Peyer's patch (tissue), 4 donors: ENCODE measurements around the gene CAMK2B. TPM values are rescaled to one million over a fixed set of nuclear protein-coding genes. Genes with fewer than 3 reads are reported as not detected.

Experiments used
- DNase-seq, 3 donors: peaks; one replicate each; pipeline ENCODE4 v3.0.0-alpha.2; 2017 to 2019
- H3K27ac ChIP-seq, 4 donors: fragments of 200-600 bp; sonication (generic); one replicate each; pipeline ENCODE4 v1.5.1; 2016 to 2019
- H3K27me3 ChIP-seq, 2 donors: fragments of 200-600 bp; sonication (generic); one replicate each; pipeline ENCODE4 v1.5.1; 2019
- H3K36me3 ChIP-seq, 3 donors: fragments of 200-600 bp; sonication (generic); one replicate each; pipeline ENCODE4 v1.5.1; 2016 to 2019
- H3K4me1 ChIP-seq, 4 donors: fragments of 200-600 bp; sonication (generic); one replicate each; pipeline ENCODE4 v1.5.1; 2016 to 2019
- H3K4me3 ChIP-seq, 4 donors: fragments of 200-600 bp; sonication (generic); 1 replicate in 3 of 4; 2 replicates in 1 of 4; pipeline ENCODE4 v1.5.1; 2016 to 2019; ENCODE audit warnings: mild to moderate bottlenecking in 1 of 4
- H3K9me3 ChIP-seq, 4 donors: fragments of 200-600 bp; sonication (generic); one replicate each; pipeline ENCODE4 v1.5.1; 2016 to 2019; ENCODE audit warnings: mild to moderate bottlenecking in 1 of 4
- CTCF ChIP-seq, 6 experiments: fragments of 450-650 bp in 4 of 6; fragments of 200-600 bp in 2 of 6; sonication (generic) in 1 of 6; IDR thresholded peaks; one replicate each; pipeline ENCODE4 v1.5.1; 2017 to 2019; ENCODE audit warnings: antibody characterized with exemption in 6 of 6, mild to moderate bottlenecking in 3 of 6, moderate library complexity in 1 of 6
- POLR2A ChIP-seq, 2 donors: fragments of 450-650 bp; IDR thresholded peaks; one replicate each; pipeline ENCODE4 v1.5.1; 2017; ENCODE audit warnings: antibody characterized with exemption in 2 of 2, mild to moderate bottlenecking in 2 of 2, moderate library complexity in 2 of 2
- total RNA-seq, 4 donors: library from RNA; depleted of rRNA; stranded (reverse); fragments of >200 nt; gene quantifications; one replicate each; pipeline ENCODE4 v1.1.0, GENCODE V29; 2016

The CAMK2B gene
- total RNA-seq, 4 donors from 2014 or later, result 0.67 to 3.9 (median 2.2) TPM

GRCh38 chr7:44265728-44266127, 59.7 kb downstream of the CAMK2B start:
- Histone ChIP-seq H3K4me1 (no peaks in the 10 kb centered on the region), H3K27ac (no peak overlapping the region), H3K4me3 (no peak overlapping the region), H3K9me3 (no peaks in the 10 kb centered on the region), H3K27me3 (no peaks in the 10 kb centered on the region), H3K36me3 (no peaks in the 10 kb centered on the region)
- no peak for TF ChIP-seq CTCF (IDR thresholded peaks at IDR 0.05)
- TF ChIP-seq POLR2A (IDR thresholded peaks at IDR 0.05), result no peak
- DNase-seq, result no peak

DNA sequence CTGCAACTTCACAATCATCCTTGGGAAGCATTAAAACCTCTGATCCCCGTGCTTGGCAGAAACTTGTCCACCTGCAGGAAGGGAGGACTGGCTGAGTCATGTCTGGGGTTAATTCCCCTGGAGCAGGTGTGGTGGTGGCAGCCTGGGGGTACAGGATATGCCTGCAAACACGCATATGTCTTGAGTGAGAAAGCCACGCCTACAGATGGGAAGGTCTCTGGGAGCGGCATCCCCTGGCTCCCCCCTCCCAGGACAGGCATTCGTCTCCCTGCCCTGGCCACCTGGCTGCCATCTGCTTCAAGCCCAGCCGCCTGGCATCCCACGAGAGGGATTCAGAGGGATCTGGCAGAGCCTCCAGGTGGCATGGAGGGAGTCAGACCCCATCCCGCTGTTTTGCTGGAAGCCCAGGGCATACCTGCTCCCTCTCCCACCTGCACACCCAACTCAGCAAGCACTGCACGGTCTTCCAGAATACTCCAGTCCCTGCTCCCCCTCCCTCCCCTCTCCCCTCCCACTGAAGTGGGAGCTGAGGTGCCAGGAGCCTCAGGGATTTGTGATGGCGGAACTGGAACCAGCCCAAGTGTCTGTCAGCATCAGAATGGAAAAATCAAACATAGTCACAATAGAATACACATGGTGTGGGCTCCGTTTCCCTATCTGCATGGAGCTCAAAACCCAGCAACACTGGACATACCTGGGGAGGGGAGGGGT, 61.0 kb downstream of the CAMK2B start:
- Histone ChIP-seq H3K4me1 (no peaks in the 10 kb centered on the region), H3K27me3 (no peaks in the 10 kb centered on the region), H3K4me3 (no peak overlapping the region), H3K27ac (no peak overlapping the region), H3K36me3 (no peaks in the 10 kb centered on the region), H3K9me3 (no peaks in the 10 kb centered on the region)
- TF ChIP-seq CTCF (IDR thresholded peaks at IDR 0.05) (no peak), POLR2A (IDR thresholded peaks at IDR 0.05) (no peak)
- no peak for DNase-seq

- H3K36me3 ChIP-seq, result no peaks in the 10 kb centered on the region
- no peak overlapping the region for H3K4me3 ChIP-seq
- DNase-seq, result no peak
- H3K9me3 ChIP-seq, result no peaks in the 10 kb centered on the region
- no peak overlapping the region for H3K27ac ChIP-seq
- no peaks in the 10 kb centered on the region for H3K27me3 ChIP-seq
- H3K4me1 ChIP-seq, result peaks cover 0 to 6% (median 4%) of the 10 kb centered on the region in 4 donors
- TF ChIP-seq CTCF (IDR thresholded peaks at IDR 0.05), result no peak
- no peak for TF ChIP-seq POLR2A (IDR thresholded peaks at IDR 0.05)
Measured at GRCh38 chr7:44263326-44264082, 61.9 kb downstream of the CAMK2B start.

DNA sequence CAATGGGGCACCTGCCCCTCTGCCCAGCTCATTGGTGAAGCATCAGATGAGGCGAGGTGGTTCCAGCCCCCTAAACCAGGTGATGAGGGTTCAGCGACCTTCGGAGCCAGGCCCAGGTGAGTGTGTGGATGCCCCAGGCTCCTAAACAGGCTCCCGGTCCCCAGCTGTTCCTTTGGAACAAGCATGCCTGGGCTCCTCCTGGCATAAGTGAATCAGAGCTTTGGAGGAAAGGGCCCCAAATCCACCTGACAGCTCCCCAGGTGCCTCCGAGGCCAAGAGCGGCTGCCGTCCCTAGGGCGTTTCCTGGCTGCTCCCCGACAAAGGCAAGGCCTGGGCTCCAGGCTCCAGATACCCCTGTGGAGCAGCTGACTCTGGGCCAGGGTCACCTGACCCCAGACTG, 63.4 kb downstream of the CAMK2B start:
- Histone ChIP-seq H3K36me3 (no peaks in the 10 kb centered on the region), H3K4me3 (no peak overlapping the region), H3K4me1 (peaks cover 0 to 18% (median 11%) of the 10 kb centered on the region in 4 donors), H3K27me3 (no peaks in the 10 kb centered on the region), H3K9me3 (no peaks in the 10 kb centered on the region), H3K27ac (no peak overlapping the region)
- no peak for DNase-seq
- no peak for TF ChIP-seq POLR2A (IDR thresholded peaks at IDR 0.05)
- no peak for TF ChIP-seq CTCF (IDR thresholded peaks at IDR 0.05)

GRCh38 chr7:44261240-44261639, 64.2 kb downstream of the CAMK2B start:
- Histone ChIP-seq H3K27me3 (no peaks in the 10 kb centered on the region), H3K9me3 (no peaks in the 10 kb centered on the region), H3K36me3 (no peaks in the 10 kb centered on the region), H3K4me3 (no peak overlapping the region), H3K27ac (no peak overlapping the region), H3K4me1 (peaks cover 0 to 18% (median 11%) of the 10 kb centered on the region in 4 donors)
- TF ChIP-seq POLR2A (IDR thresholded peaks at IDR 0.05) (no peak), CTCF (IDR thresholded peaks at IDR 0.05) (no peak)
- DNase-seq, result no peak
